HepG2 (cell line): ENCODE data around the gene HEPACAM. TPM values are rescaled to one million over a fixed set of nuclear protein-coding genes. Genes with fewer than 3 reads are reported as not detected.

Source experiments
- DNMT1 ChIP-seq: sonication (generic); formaldehyde crosslinking; IDR thresholded peaks from 2 replicates; pipeline ENCODE4 v1.5.1; 2020; ENCODE audit warnings: mild to moderate bottlenecking, missing genetic modification reagents
- RARA ChIP-seq: IDR thresholded peaks from 2 replicates; pipeline ENCODE4 v1.6.1; 2016; ENCODE audit warnings: missing genetic modification reagents, missing compliant biosample characterization
- RFX3 ChIP-seq: IDR thresholded peaks from 2 replicates; pipeline ENCODE4 v1.6.1; 2016; ENCODE audit warnings: missing biosample characterization, missing genetic modification reagents
- SCMH1 ChIP-seq: sonication (generic); formaldehyde crosslinking; IDR thresholded peaks from 2 replicates; pipeline ENCODE4 v1.9.0; 2021; ENCODE audit warnings: missing genetic modification reagents, mild to moderate bottlenecking, borderline replicate concordance
- STAG1 ChIP-seq: sonication (generic); formaldehyde crosslinking; IDR thresholded peaks from 2 replicates; pipeline ENCODE4 v1.4.0; 2020; ENCODE audit warnings: missing genetic modification reagents
- TEAD3 ChIP-seq: optimal IDR thresholded peaks from 2 replicates; pipeline ENCODE3; 2016; ENCODE audit warnings: borderline replicate concordance
- ZBTB8A ChIP-seq: sonication (generic); formaldehyde crosslinking; IDR thresholded peaks from 2 replicates; pipeline ENCODE4 v1.4.0; 2020; ENCODE audit warnings: mild to moderate bottlenecking, low read depth, missing genetic modification reagents, borderline replicate concordance
- ZNF577 ChIP-seq: sonication (generic); formaldehyde crosslinking; IDR thresholded peaks from 2 replicates; pipeline ENCODE4 v1.4.0; 2020; ENCODE audit warnings: mild to moderate bottlenecking, low read depth, missing genetic modification reagents, borderline replicate concordance
- ZNF713 ChIP-seq: sonication (generic); formaldehyde crosslinking; IDR thresholded peaks from 2 replicates; pipeline ENCODE4 v1.4.0; 2020; ENCODE audit warnings: mild to moderate bottlenecking, missing genetic modification reagents
- ZNF878 ChIP-seq: sonication (generic); formaldehyde crosslinking; IDR thresholded peaks from 2 replicates; pipeline ENCODE4 v1.8.1; 2023; ENCODE audit warnings: mild to moderate bottlenecking, missing genetic modification reagents, moderate library complexity
- polyA plus RNA-seq, 8 experiments: library from polyadenylated mRNA; depleted of rRNA in 3 of 8; stranded (reverse) in 7 of 8; unstranded in 1 of 8; fragments of >200 nt; fragmentation: Illumina TruSeq in 4 of 8; extraction: Trizol in 4 of 8; gene quantifications; 2 replicates each; pipeline versions ENCODE4 v1.2.1 to v1.2.3, GENCODE V29; 2011 to 2016; ENCODE audit warnings: low read depth in 4 of 8, missing spikeins in 1 of 8, mixed read lengths in 1 of 8; ENCODE audit not compliant: insufficient read depth in 1 of 8
- total RNA-seq, 5 experiments: library from RNA; depleted of rRNA; stranded (reverse); fragments of >200 nt; fragmentation: Illumina TruSeq; extraction: Trizol; gene quantifications; 2 replicates each; pipeline ENCODE4 v1.2.3, GENCODE V29; 2016; ENCODE audit warnings: low read depth in 1 of 5
- TF ChIP-seq, protein P1 (sequence below): sonication (generic); formaldehyde crosslinking; IDR thresholded peaks from 2 replicates; pipeline ENCODE4 v1.8.1; 2023; ENCODE audit warnings: mild to moderate bottlenecking, inconsistent platforms, moderate library complexity, missing genetic modification reagents, borderline replicate concordance
- TF ChIP-seq, protein P2 (sequence below): IDR thresholded peaks from 2 replicates; pipeline ENCODE4 v1.4.0; 2020; ENCODE audit warnings: mild to moderate bottlenecking, missing genetic modification reagents
- TF ChIP-seq, protein P3 (sequence below): sonication (generic); formaldehyde crosslinking; IDR thresholded peaks from 2 replicates; pipeline ENCODE4 v1.4.0; 2020; ENCODE audit warnings: missing genetic modification reagents, low read depth, mild to moderate bottlenecking, borderline replicate concordance
- TF ChIP-seq, protein P4 (sequence below): sonication (generic); formaldehyde crosslinking; IDR thresholded peaks from 2 replicates; pipeline ENCODE4 v1.8.0; 2022; ENCODE audit warnings: missing genetic modification reagents, mild to moderate bottlenecking, borderline replicate concordance
- TF ChIP-seq, protein P5 (sequence below): sonication (generic); formaldehyde crosslinking; IDR thresholded peaks from 2 replicates; pipeline ENCODE4 v1.4.0; 2020; ENCODE audit warnings: missing genetic modification reagents
- TF ChIP-seq, protein P6 (sequence below): sonication (generic); formaldehyde crosslinking; IDR thresholded peaks from 2 replicates; pipeline ENCODE4 v1.4.0; 2020; ENCODE audit warnings: missing genetic modification reagents

The HEPACAM gene
- total and polyA plus RNA-seq, 2 of the 13 experiments (the other 11 are each of a cell fraction or from before 2014, with no cell fraction given) = 66.9 to 121 TPM

DNA sequence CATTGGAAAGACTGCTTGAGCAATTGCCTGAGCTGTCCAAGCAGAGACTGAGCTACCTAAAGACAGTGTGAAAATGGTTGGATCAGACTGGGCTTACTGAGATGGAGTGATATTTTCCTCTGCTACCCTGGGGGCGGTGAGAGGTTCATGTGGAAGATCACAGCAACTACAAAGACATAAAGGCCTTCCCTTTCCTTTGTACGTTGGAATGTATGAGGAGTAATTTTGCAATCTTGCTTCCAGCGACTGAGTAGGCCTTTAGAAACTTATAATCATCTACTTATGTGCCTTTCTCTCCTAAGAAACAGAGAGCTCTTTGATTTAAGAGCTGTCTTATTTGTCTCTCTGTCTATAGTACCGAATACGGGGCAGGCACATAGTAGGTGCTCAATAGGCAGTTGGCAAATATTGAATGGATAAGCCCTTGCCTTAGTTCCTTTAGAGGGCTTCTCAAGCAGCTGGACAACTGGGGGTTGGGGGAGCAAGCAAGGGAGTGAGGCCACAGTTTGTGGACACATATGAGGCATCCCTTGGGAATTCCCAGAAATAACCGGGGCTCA lies 2.4 kb upstream of the HEPACAM start (continued):
- TF ChIP-seq, protein P1, sequence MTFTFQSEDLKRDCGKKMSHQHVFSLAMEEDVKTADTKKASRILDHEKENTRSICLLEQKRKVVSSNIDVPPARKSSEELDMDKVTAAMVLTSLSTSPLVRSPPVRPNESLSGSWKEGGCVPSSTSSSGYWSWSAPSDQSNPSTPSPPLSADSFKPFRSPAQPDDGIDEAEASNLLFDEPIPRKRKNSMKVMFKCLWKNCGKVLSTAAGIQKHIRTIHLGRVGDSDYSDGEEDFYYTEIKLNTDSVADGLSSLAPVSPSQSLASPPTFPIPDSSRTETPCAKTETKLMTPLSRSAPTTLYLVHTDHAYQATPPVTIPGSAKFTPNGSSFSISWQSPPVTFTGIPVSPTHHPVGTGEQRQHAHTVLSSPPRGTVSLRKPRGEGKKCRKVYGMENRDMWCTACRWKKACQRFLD (CRISPR knock-in tag) = no peak
- TF ChIP-seq, protein P2, sequence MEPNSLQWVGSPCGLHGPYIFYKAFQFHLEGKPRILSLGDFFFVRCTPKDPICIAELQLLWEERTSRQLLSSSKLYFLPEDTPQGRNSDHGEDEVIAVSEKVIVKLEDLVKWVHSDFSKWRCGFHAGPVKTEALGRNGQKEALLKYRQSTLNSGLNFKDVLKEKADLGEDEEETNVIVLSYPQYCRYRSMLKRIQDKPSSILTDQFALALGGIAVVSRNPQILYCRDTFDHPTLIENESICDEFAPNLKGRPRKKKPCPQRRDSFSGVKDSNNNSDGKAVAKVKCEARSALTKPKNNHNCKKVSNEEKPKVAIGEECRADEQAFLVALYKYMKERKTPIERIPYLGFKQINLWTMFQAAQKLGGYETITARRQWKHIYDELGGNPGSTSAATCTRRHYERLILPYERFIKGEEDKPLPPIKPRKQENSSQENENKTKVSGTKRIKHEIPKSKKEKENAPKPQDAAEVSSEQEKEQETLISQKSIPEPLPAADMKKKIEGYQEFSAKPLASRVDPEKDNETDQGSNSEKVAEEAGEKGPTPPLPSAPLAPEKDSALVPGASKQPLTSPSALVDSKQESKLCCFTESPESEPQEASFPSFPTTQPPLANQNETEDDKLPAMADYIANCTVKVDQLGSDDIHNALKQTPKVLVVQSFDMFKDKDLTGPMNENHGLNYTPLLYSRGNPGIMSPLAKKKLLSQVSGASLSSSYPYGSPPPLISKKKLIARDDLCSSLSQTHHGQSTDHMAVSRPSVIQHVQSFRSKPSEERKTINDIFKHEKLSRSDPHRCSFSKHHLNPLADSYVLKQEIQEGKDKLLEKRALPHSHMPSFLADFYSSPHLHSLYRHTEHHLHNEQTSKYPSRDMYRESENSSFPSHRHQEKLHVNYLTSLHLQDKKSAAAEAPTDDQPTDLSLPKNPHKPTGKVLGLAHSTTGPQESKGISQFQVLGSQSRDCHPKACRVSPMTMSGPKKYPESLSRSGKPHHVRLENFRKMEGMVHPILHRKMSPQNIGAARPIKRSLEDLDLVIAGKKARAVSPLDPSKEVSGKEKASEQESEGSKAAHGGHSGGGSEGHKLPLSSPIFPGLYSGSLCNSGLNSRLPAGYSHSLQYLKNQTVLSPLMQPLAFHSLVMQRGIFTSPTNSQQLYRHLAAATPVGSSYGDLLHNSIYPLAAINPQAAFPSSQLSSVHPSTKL (CRISPR knock-in tag) = peak; percentile 40; the same call in 1 of the 2 replicates
- TF ChIP-seq ZNF577 (CRISPR knock-in tag) (no peak), RARA (CRISPR knock-in tag) (0 out of 2 replicates have a peak, but pooled peaks have one; percentile 20), TEAD3 (CRISPR knock-in tag) (peak; percentile 78), DNMT1 (no peak), ZBTB8A (CRISPR knock-in tag) (no peak), SCMH1 (CRISPR knock-in tag) (no peak), STAG1 (CRISPR knock-in tag) (no peak), ZNF878 (CRISPR knock-in tag) (no peak), ZNF713 (CRISPR knock-in tag) (no peak), RFX3 (CRISPR knock-in tag) (no peak)
- TF ChIP-seq, protein P3, sequence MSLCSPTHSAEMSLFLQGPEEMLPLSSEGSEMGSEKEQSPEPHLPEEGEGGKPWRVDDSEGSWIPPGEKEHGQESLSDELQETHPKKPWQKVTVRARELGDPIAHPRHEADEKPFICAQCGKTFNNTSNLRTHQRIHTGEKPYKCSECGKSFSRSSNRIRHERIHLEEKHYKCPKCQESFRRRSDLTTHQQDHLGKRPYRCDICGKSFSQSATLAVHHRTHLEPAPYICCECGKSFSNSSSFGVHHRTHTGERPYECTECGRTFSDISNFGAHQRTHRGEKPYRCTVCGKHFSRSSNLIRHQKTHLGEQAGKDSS = no peak
- TF ChIP-seq, protein P4, sequence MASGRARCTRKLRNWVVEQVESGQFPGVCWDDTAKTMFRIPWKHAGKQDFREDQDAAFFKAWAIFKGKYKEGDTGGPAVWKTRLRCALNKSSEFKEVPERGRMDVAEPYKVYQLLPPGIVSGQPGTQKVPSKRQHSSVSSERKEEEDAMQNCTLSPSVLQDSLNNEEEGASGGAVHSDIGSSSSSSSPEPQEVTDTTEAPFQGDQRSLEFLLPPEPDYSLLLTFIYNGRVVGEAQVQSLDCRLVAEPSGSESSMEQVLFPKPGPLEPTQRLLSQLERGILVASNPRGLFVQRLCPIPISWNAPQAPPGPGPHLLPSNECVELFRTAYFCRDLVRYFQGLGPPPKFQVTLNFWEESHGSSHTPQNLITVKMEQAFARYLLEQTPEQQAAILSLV (CRISPR knock-in tag) = no peak
- TF ChIP-seq, protein P5, sequence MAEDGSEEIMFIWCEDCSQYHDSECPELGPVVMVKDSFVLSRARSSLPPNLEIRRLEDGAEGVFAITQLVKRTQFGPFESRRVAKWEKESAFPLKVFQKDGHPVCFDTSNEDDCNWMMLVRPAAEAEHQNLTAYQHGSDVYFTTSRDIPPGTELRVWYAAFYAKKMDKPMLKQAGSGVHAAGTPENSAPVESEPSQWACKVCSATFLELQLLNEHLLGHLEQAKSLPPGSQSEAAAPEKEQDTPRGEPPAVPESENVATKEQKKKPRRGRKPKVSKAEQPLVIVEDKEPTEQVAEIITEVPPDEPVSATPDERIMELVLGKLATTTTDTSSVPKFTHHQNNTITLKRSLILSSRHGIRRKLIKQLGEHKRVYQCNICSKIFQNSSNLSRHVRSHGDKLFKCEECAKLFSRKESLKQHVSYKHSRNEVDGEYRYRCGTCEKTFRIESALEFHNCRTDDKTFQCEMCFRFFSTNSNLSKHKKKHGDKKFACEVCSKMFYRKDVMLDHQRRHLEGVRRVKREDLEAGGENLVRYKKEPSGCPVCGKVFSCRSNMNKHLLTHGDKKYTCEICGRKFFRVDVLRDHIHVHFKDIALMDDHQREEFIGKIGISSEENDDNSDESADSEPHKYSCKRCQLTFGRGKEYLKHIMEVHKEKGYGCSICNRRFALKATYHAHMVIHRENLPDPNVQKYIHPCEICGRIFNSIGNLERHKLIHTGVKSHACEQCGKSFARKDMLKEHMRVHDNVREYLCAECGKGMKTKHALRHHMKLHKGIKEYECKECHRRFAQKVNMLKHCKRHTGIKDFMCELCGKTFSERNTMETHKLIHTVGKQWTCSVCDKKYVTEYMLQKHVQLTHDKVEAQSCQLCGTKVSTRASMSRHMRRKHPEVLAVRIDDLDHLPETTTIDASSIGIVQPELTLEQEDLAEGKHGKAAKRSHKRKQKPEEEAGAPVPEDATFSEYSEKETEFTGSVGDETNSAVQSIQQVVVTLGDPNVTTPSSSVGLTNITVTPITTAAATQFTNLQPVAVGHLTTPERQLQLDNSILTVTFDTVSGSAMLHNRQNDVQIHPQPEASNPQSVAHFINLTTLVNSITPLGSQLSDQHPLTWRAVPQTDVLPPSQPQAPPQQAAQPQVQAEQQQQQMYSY (CRISPR knock-in tag) = no peak
- TF ChIP-seq, protein P6, sequence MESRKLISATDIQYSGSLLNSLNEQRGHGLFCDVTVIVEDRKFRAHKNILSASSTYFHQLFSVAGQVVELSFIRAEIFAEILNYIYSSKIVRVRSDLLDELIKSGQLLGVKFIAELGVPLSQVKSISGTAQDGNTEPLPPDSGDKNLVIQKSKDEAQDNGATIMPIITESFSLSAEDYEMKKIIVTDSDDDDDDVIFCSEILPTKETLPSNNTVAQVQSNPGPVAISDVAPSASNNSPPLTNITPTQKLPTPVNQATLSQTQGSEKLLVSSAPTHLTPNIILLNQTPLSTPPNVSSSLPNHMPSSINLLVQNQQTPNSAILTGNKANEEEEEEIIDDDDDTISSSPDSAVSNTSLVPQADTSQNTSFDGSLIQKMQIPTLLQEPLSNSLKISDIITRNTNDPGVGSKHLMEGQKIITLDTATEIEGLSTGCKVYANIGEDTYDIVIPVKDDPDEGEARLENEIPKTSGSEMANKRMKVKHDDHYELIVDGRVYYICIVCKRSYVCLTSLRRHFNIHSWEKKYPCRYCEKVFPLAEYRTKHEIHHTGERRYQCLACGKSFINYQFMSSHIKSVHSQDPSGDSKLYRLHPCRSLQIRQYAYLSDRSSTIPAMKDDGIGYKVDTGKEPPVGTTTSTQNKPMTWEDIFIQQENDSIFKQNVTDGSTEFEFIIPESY = no peak
